SK-N-SH (cell line): Measurements from ENCODE around the gene MALT1. TPM values are rescaled to one million over a fixed set of nuclear protein-coding genes. Genes with fewer than 3 reads are reported as not detected.

Source experiments
- CTCF ChIA-PET: fragments of 300-600, 350-600 bp; formaldehyde crosslinking; extraction: SDS; loops from one replicate; lab custom pipeline; 2021; lab: Yijun Ruan, JAX
- POLR2A ChIA-PET: fragments of 350-600 bp; sonication (Branson Sonifier 250); formaldehyde crosslinking; extraction: SDS; loops from one replicate; lab custom pipeline; 2020; ENCODE audit warnings: antibody characterized with exemption, inconsistent platforms; lab: Yijun Ruan, JAX
- DNase-seq: peaks from one replicate; pipeline ENCODE4 v3.0.0; 2012
- H2AFZ ChIP-seq: fragments of 200-600 bp; sonication (generic); 2 replicates; pipeline ENCODE4 v1.8.1; 2016; ENCODE audit warnings: antibody characterized with exemption, mild to moderate bottlenecking, low read depth
- H3F3A ChIP-seq: fragments of 200-600 bp; sonication (generic); replicated peaks from 2 replicates; pipeline ENCODE3; 2016; ENCODE audit warnings: antibody characterized with exemption, mild to moderate bottlenecking; ENCODE audit not compliant: insufficient read depth
- H3K27ac ChIP-seq, 2 experiments: fragments of 200-500 bp in 1 of 2; fragments of 200-600 bp in 1 of 2; sonication (Bioruptor generic) in 1 of 2; sonication (generic), shearing (Covaris generic) in 1 of 2; 2 replicates each; pipeline versions ENCODE4 v1.5.1 to v1.6.1; 2014 to 2016; ENCODE audit warnings: low read depth in 2 of 2, inconsistent platforms in 1 of 2, low read length in 1 of 2, mild to moderate bottlenecking in 1 of 2, mixed read lengths in 1 of 2
- H3K27me3 ChIP-seq: fragments of 200-600 bp; sonication (generic), shearing (Covaris generic); 2 replicates; pipeline ENCODE4 v1.6.1; 2016; ENCODE audit warnings: mixed run types; ENCODE audit not compliant: insufficient read depth
- H3K36me3 ChIP-seq, 2 experiments: fragments of 200-500 bp in 1 of 2; fragments of 200-600 bp in 1 of 2; sonication (Bioruptor generic) in 1 of 2; sonication (generic) in 1 of 2; replicated peaks in 1 of 2; 2 replicates each; pipeline versions ENCODE3 to v1.5.1; 2014 to 2016; ENCODE audit warnings: low read length in 1 of 2, mild to moderate bottlenecking in 1 of 2; ENCODE audit not compliant: insufficient read depth in 2 of 2, control insufficient read depth in 1 of 2
- H3K4me1 ChIP-seq, 2 experiments: fragments of 200-500 bp in 1 of 2; fragments of 200-600 bp in 1 of 2; sonication (Bioruptor generic) in 1 of 2; sonication (generic), shearing (Covaris generic) in 1 of 2; 2 replicates each; pipeline versions ENCODE4 v1.5.1 to v1.6.1; 2014 to 2016; ENCODE audit warnings: low read depth in 1 of 2, low read length in 1 of 2, mixed run types in 1 of 2; ENCODE audit not compliant: insufficient read depth in 2 of 2, control insufficient read depth in 1 of 2
- H3K4me2 ChIP-seq: fragments of 200-600 bp; sonication (generic), shearing (Covaris generic); 2 replicates; pipeline ENCODE4 v1.6.1; 2017; ENCODE audit warnings: mixed run types
- H3K4me3 ChIP-seq, 2 experiments: fragments of 200-500 bp in 1 of 2; fragments of 200-600 bp in 1 of 2; sonication (Bioruptor generic) in 1 of 2; sonication (generic), shearing (Covaris generic) in 1 of 2; 2 replicates each; pipeline versions ENCODE4 v1.5.1 to v1.8.1; 2014 to 2016; ENCODE audit warnings: low read depth in 2 of 2, inconsistent platforms in 1 of 2, low read length in 1 of 2, mild to moderate bottlenecking in 1 of 2, mixed read lengths in 1 of 2, moderate library complexity in 1 of 2
- H3K79me2 ChIP-seq: fragments of 200-600 bp; sonication (generic); 2 replicates; pipeline ENCODE4 v1.8.1; 2017; ENCODE audit warnings: mild to moderate bottlenecking; ENCODE audit not compliant: insufficient read depth
- H3K9ac ChIP-seq: fragments of 200-600 bp; sonication (generic); 2 replicates; pipeline ENCODE4 v1.6.1; 2017; ENCODE audit warnings: mixed run types
- H3K9me2 ChIP-seq: fragments of 200-600 bp; sonication (generic); 2 replicates; pipeline ENCODE4 v1.6.1; 2017; ENCODE audit warnings: mixed run types
- H3K9me3 ChIP-seq: fragments of 200-600 bp; sonication (generic); 2 replicates; pipeline ENCODE4 v1.6.1; 2017; ENCODE audit warnings: mixed run types, mild to moderate bottlenecking, moderate library complexity
- H4K20me1 ChIP-seq: fragments of 200-600 bp; sonication (generic); 2 replicates; pipeline ENCODE4 v1.6.1; 2017; ENCODE audit warnings: mild to moderate bottlenecking, mixed run types; ENCODE audit not compliant: insufficient read depth
- EZH2phosphoT487 ChIP-seq: fragments of 200-600 bp; sonication (generic); IDR thresholded peaks from 2 replicates; pipeline ENCODE4 v1.6.1; 2017; ENCODE audit warnings: low read depth, mixed run types, mild to moderate bottlenecking, antibody characterized with exemption, moderate library complexity, borderline replicate concordance
- FOXJ3 ChIP-seq: sonication (generic); formaldehyde crosslinking; IDR thresholded peaks from 2 replicates; pipeline ENCODE4 v1.5.1; 2020; ENCODE audit warnings: mild to moderate bottlenecking, missing genetic modification reagents
- GATA2 ChIP-seq: sonication (generic); formaldehyde crosslinking; IDR thresholded peaks from 2 replicates; pipeline ENCODE4 v1.5.0; 2020; ENCODE audit warnings: mild to moderate bottlenecking, missing genetic modification reagents
- MEF2A ChIP-seq: IDR thresholded peaks from 2 replicates; pipeline ENCODE4 v1.4.0; 2012; ENCODE audit warnings: low read depth, borderline replicate concordance
- NRF1 ChIP-seq: IDR thresholded peaks from 2 replicates; pipeline ENCODE4 v1.6.1; 2012; ENCODE audit warnings: low read depth, mild to moderate bottlenecking, low read length
- POLR2AphosphoS5 ChIP-seq: IDR thresholded peaks from 2 replicates; pipeline ENCODE4 v1.6.1; 2012; ENCODE audit warnings: low read depth, low read length
- RAD21 ChIP-seq: IDR thresholded peaks from 2 replicates; pipeline ENCODE4 v1.6.1; 2012; ENCODE audit warnings: mild to moderate bottlenecking, low read length
- RCOR1 ChIP-seq: fragments of 150-350 bp; IDR thresholded peaks from 2 replicates; pipeline ENCODE4 v1.6.1; 2017; ENCODE audit warnings: antibody characterized with exemption, low read length
- REST ChIP-seq: IDR thresholded peaks from 2 replicates; pipeline ENCODE4 v1.6.1; 2012; ENCODE audit warnings: mild to moderate bottlenecking, low read depth, low read length, moderate library complexity
- RFX5 ChIP-seq: IDR thresholded peaks from 2 replicates; pipeline ENCODE4 v1.6.1; 2012; ENCODE audit warnings: mild to moderate bottlenecking, improper control_type of control experiment, low read length
- RXRA ChIP-seq: IDR thresholded peaks from 2 replicates; pipeline ENCODE4 v1.4.0; 2012; ENCODE audit warnings: low read depth, mild to moderate bottlenecking, borderline replicate concordance
- SIN3A ChIP-seq: IDR thresholded peaks from 2 replicates; pipeline ENCODE4 v1.6.1; 2012; ENCODE audit warnings: low read depth, mild to moderate bottlenecking, low read length, moderate library complexity, borderline replicate concordance
- TAF1 ChIP-seq: IDR thresholded peaks from 2 replicates; pipeline ENCODE4 v1.6.1; 2012; ENCODE audit warnings: low read depth, mild to moderate bottlenecking, low read length, moderate library complexity, borderline replicate concordance
- TCF12 ChIP-seq: IDR thresholded peaks from 2 replicates; pipeline ENCODE4 v1.4.0; 2012
- USF1 ChIP-seq: IDR thresholded peaks from 2 replicates; pipeline ENCODE4 v1.4.0; 2012; ENCODE audit warnings: low read depth, borderline replicate concordance
- USF2 ChIP-seq: fragments of 150-350 bp; IDR thresholded peaks from 2 replicates; pipeline ENCODE4 v1.6.1; 2017; ENCODE audit warnings: antibody characterized with exemption, low read length, low read depth, borderline replicate concordance
- YY1 ChIP-seq: IDR thresholded peaks from 2 replicates; pipeline ENCODE4 v1.4.0; 2012; ENCODE audit warnings: low read depth, mild to moderate bottlenecking
- WGBS: methylation state at CpG from one replicate; pipeline ENCODE4 v1.1.6; 2017; ENCODE audit warnings: low lambda C conversion rate; 5-methylcytosine and 5-hydroxymethylcytosine counted together
- polyA plus RNA-seq, 3 experiments: library from polyadenylated mRNA; depleted of rRNA; stranded (reverse); fragments of >200 nt; gene quantifications; 2 replicates each; pipeline ENCODE4 v1.2.3, GENCODE V29; 2012
- TF ChIP-seq, protein P1 (sequence below): fragments of 150-350 bp; IDR thresholded peaks from 2 replicates; pipeline ENCODE4 v1.6.1; 2016; ENCODE audit warnings: mild to moderate bottlenecking, low read depth, low read length
- TF ChIP-seq, protein P2 (sequence below): IDR thresholded peaks from 2 replicates; pipeline ENCODE4 v1.4.0; 2012; ENCODE audit warnings: low read depth, borderline replicate concordance
- TF ChIP-seq, protein P3 (sequence below): IDR thresholded peaks from 2 replicates; pipeline ENCODE4; 2012

Gene MALT1
- polyA plus RNA-seq, 1 of the 3 experiments (the other 2 are of a cell fraction): 6.6 TPM

GRCh38 chr18:58768293-58768974 is 97.2 kb downstream of the MALT1 start:
- Histone ChIP-seq H3K4me1 (peaks cover 2 to 4% of the 10 kb centered on the region in 2 experiments; a peak in 1 of 4 replicates), H2AFZ (no peak overlapping the region; the same call in 1 of the 2 replicates), H3K9me2 (no peaks in the 10 kb centered on the region), H4K20me1 (no peaks in the 10 kb centered on the region), H3F3A (no peaks in the 10 kb centered on the region), H3K9me3 (no peaks in the 10 kb centered on the region), H3K36me3 (no peaks in the 10 kb centered on the region), H3K27me3 (no peaks in the 10 kb centered on the region), H3K27ac (no peak overlapping the region; a peak in 1 of 4 replicates), H3K9ac (no peak overlapping the region), H3K4me3 (peak overlapping the region; percentile 38 to 62), H3K79me2 (no peaks in the 10 kb centered on the region), H3K4me2 (peak overlapping the region; percentile 83)
- peak; percentile 94 for DNase-seq
- POLR2A ChIA-PET: interaction anchor here (0.8 kb wide), 1 partner anchor 96 kb away, joined by 3 read pairs; the partner anchor contains the start of gene ZNF532
- WGBS: 2% methylated on average over 9 of the region's 40 CpGs
- CTCF ChIA-PET: interaction anchor here (0.5 to 11.1 kb wide), 67 partner anchors 9 to 588 kb away, joined by 3 to 215 read pairs (median 4); partner anchors contain the start of genes MALT1, SEC11C and ZNF532
- TF ChIP-seq USF2 (no peak), FOXJ3 (CRISPR knock-in tag) (no peak), TCF12 (no peak), RXRA (no peak), RCOR1 (no peak), TAF1 (no peak), RAD21 (peak; percentile 83), POLR2AphosphoS5 (no peak), USF1 (no peak), NRF1 (peak; percentile 65), REST (no peak), MEF2A (no peak), YY1 (no peak), RFX5 (no peak), GATA2 (CRISPR knock-in tag) (no peak), EZH2phosphoT487 (no peak), SIN3A (no peak)
- TF ChIP-seq, protein P1, sequence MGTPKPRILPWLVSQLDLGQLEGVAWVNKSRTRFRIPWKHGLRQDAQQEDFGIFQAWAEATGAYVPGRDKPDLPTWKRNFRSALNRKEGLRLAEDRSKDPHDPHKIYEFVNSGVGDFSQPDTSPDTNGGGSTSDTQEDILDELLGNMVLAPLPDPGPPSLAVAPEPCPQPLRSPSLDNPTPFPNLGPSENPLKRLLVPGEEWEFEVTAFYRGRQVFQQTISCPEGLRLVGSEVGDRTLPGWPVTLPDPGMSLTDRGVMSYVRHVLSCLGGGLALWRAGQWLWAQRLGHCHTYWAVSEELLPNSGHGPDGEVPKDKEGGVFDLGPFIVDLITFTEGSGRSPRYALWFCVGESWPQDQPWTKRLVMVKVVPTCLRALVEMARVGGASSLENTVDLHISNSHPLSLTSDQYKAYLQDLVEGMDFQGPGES: no peak
- TF ChIP-seq, protein P2, sequence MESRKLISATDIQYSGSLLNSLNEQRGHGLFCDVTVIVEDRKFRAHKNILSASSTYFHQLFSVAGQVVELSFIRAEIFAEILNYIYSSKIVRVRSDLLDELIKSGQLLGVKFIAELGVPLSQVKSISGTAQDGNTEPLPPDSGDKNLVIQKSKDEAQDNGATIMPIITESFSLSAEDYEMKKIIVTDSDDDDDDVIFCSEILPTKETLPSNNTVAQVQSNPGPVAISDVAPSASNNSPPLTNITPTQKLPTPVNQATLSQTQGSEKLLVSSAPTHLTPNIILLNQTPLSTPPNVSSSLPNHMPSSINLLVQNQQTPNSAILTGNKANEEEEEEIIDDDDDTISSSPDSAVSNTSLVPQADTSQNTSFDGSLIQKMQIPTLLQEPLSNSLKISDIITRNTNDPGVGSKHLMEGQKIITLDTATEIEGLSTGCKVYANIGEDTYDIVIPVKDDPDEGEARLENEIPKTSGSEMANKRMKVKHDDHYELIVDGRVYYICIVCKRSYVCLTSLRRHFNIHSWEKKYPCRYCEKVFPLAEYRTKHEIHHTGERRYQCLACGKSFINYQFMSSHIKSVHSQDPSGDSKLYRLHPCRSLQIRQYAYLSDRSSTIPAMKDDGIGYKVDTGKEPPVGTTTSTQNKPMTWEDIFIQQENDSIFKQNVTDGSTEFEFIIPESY: no peak
- TF ChIP-seq, protein P3, sequence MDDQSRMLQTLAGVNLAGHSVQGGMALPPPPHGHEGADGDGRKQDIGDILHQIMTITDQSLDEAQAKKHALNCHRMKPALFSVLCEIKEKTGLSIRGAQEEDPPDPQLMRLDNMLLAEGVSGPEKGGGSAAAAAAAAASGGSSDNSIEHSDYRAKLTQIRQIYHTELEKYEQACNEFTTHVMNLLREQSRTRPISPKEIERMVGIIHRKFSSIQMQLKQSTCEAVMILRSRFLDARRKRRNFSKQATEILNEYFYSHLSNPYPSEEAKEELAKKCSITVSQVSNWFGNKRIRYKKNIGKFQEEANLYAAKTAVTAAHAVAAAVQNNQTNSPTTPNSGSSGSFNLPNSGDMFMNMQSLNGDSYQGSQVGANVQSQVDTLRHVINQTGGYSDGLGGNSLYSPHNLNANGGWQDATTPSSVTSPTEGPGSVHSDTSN: no peak
